ENCODE data around the gene PLCD3.

DNA sequence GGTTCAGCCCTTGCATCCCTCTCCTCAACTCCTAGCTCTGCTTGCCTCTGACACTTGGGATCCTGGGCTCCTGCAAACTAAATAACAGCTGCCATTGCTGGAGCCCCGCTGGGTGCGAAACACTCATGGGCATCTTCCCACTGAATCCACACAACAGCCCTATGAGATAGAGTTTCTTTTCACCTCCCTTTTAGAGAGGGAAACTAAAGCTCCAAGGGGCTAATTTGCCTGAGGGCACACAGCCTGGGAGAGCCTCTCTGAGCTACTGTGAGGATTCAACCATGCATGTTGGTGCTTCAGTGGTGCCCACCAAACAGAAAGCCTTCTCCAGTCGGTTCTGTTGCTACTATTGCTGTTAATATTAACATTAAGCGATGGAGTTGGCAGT is 7.2 kb upstream of the PLCD3 start:
- TF ChIP-seq, protein P1, sequence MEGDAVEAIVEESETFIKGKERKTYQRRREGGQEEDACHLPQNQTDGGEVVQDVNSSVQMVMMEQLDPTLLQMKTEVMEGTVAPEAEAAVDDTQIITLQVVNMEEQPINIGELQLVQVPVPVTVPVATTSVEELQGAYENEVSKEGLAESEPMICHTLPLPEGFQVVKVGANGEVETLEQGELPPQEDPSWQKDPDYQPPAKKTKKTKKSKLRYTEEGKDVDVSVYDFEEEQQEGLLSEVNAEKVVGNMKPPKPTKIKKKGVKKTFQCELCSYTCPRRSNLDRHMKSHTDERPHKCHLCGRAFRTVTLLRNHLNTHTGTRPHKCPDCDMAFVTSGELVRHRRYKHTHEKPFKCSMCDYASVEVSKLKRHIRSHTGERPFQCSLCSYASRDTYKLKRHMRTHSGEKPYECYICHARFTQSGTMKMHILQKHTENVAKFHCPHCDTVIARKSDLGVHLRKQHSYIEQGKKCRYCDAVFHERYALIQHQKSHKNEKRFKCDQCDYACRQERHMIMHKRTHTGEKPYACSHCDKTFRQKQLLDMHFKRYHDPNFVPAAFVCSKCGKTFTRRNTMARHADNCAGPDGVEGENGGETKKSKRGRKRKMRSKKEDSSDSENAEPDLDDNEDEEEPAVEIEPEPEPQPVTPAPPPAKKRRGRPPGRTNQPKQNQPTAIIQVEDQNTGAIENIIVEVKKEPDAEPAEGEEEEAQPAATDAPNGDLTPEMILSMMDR (conservative IDR thresholded peaks at IDR 0.05 in 1 of 2, IDR thresholded peaks at IDR 0.05 in 1 of 2; ENCODE audit: extremely low read depth in 1 of 2, insufficient read depth in 1 of 2, low read depth in 1 of 2, low read length in 2 of 2): no peak
- TF ChIP-seq EZH2 (IDR thresholded peaks at IDR 0.05; ENCODE audit: borderline replicate concordance, low read length): no peak

All from mammary epithelial cell (primary cell).